ENCODE measurements around the gene TSEN2. TPM values are rescaled to one million over a fixed set of nuclear protein-coding genes. Genes with fewer than 3 reads are reported as not detected.

Gene TSEN2
- total RNA-seq, 1 experiment from 2014 or later: 35.5 TPM

GRCh38 chr3:12483872-12484197 is 445 bp upstream of the TSEN2 start:
- ATAC-seq: peak; percentile 17
- H3K36me3 ChIP-seq (ENCODE audit: control insufficient read depth in 1 of 2, insufficient read depth in 2 of 2, low read length in 2 of 2): peaks cover 0 to 7% of the 10 kb centered on the region in 2 experiments; a peak in 1 of 4 replicates
- H3K9ac ChIP-seq (ENCODE audit: low read length): peak overlapping the region; percentile 92
- peak overlapping the region; percentile 74 for H3K27ac ChIP-seq (ENCODE audit: low read depth, low read length)
- DNase-seq (ENCODE audit: low read depth, low spot score): no peak
- no peaks in the 10 kb centered on the region for H3K27me3 ChIP-seq (ENCODE audit: insufficient read depth, low read length)
- TF ChIP-seq ELF1 (IDR thresholded peaks at IDR 0.05; ENCODE audit: borderline replicate concordance, low read depth) (no peak), TCF7L2 (IDR thresholded peaks at IDR 0.05; ENCODE audit: borderline replicate concordance, extremely low read depth, insufficient read depth, insufficient read length) (no peak), CTCF (IDR thresholded peaks at IDR 0.05 in 2 of 3, conservative IDR thresholded peaks at IDR 0.05 in 1 of 3; ENCODE audit: borderline replicate concordance in 1 of 3, insufficient read depth in 1 of 3, low read depth in 2 of 3, low read length in 2 of 3) (no peak), ZFX (IDR thresholded peaks at IDR 0.05) (no peak), POLR2A (IDR thresholded peaks at IDR 0.05; ENCODE audit: borderline replicate concordance, extremely low read depth, insufficient read depth, insufficient read length) (no peak), SP1 (IDR thresholded peaks at IDR 0.05; ENCODE audit: low read depth) (no peak), EZH2 (IDR thresholded peaks at IDR 0.05) (no peak), ATF3 (IDR thresholded peaks at IDR 0.05) (no peak), YY1 (IDR thresholded peaks at IDR 0.05; ENCODE audit: extremely low read depth, insufficient replicate concordance, low read depth, low read length) (no peak), POLR2AphosphoS5 (IDR thresholded peaks at IDR 0.05; ENCODE audit: low read depth, low read length) (no peak), ZBTB33 (IDR thresholded peaks at IDR 0.05; ENCODE audit: extremely low read depth, insufficient replicate concordance, low read length) (no peak), EZH2phosphoT487 (IDR thresholded peaks at IDR 0.05; ENCODE audit: borderline replicate concordance) (no peak), ZNF274 (IDR thresholded peaks at IDR 0.05; ENCODE audit: low read depth, low read length) (no peak), EGR1 (IDR thresholded peaks at IDR 0.05; ENCODE audit: low read depth) (no peak)
- peaks cover 42% of the 10 kb centered on the region for H3K79me2 ChIP-seq (ENCODE audit: insufficient read depth, low read length)
- H3K4me2 ChIP-seq (ENCODE audit: low read length): peak overlapping the region; percentile 84
- H3K4me1 ChIP-seq (ENCODE audit: control insufficient read depth in 1 of 2, insufficient read depth in 2 of 2, low read length in 2 of 2): peaks cover 15 to 37% of the 10 kb centered on the region in 2 experiments; a peak in 3 of 4 replicates
- ChIA-PET CTCF (interaction anchor here (0.7 to 1.4 kb wide), 3 partner anchors 284 to 349 kb away, joined by 3 to 9 read pairs (median 6); no protein-coding TSS in a partner anchor), POLR2A (interaction anchor here (0.8 to 1.0 kb wide), 3 partner anchors 11 to 19 kb away, joined by 3 to 5 read pairs (median 4); no protein-coding TSS in a partner anchor), RAD21 (ENCODE audit: low non-redundant PET in 1 of 2, low total read pairs in 2 of 2, uncharacterized antibody in 2 of 2, unreplicated experiment in 2 of 2) (no interaction called here)
- H3K9me2 ChIP-seq (ENCODE audit: insufficient read depth): no peaks in the 10 kb centered on the region
- BruUV-seq (replicated peaks): TSS peak; percentile 94
- no peaks in the 10 kb centered on the region for H3K9me3 ChIP-seq (ENCODE audit: control insufficient read depth in 1 of 2, insufficient read depth in 1 of 2, low read depth in 1 of 2, low read length in 2 of 2)
- intact Hi-C loops (cut with micrococcal nuclease): loop anchor here (5.0 kb wide), 3 partner anchors 192 to 307 kb away; no protein-coding TSS in a partner anchor
- peak overlapping the region; percentile 63 for H2AFZ ChIP-seq (ENCODE audit: low read depth, low read length, poor library complexity, severe bottlenecking)
- H3K4me3 ChIP-seq (replicated peaks in 1 of 2; ENCODE audit: low read depth in 1 of 2, low read length in 2 of 2): peak overlapping the region; percentile 87 to 96
- no peaks in the 10 kb centered on the region for H4K20me1 ChIP-seq (ENCODE audit: insufficient read depth)

All from HCT116 (cell line).